Cardiac muscle cell (in vitro differentiated cells and primary cell): ENCODE data around the gene NECAB3. TPM values are rescaled to one million over a fixed set of nuclear protein-coding genes. Genes with fewer than 3 reads are reported as not detected.

ENCODE experiments used
- DNase-seq, 2 donors: peaks; one replicate each; pipeline versions ENCODE4 v3.0.0 to v3.0.0-alpha.2; 2010 to 2017; ENCODE audit warnings: low read depth in 1 of 2, low spot score in 1 of 2
- H3K27ac ChIP-seq: fragments of 200-600 bp; sonication (generic); 2 replicates; pipeline ENCODE4 v1.5.1; 2016
- H3K27me3 ChIP-seq: fragments of 200-600 bp; sonication (generic); 2 replicates; pipeline ENCODE4 v1.6.0; 2016; ENCODE audit warnings: control low read depth
- H3K36me3 ChIP-seq: fragments of 200-600 bp; sonication (generic); 2 replicates; pipeline ENCODE4 v1.5.1; 2016; ENCODE audit warnings: control low read depth
- H3K4me1 ChIP-seq: fragments of 200-600 bp; sonication (generic); 2 replicates; pipeline ENCODE4 v1.8.1; 2017; ENCODE audit warnings: low read depth, mild to moderate bottlenecking, mixed run types
- H3K4me3 ChIP-seq: fragments of 200-600 bp; sonication (generic); 2 replicates; pipeline ENCODE4 v1.5.1; 2016; ENCODE audit warnings: mild to moderate bottlenecking
- H3K9me3 ChIP-seq: fragments of 200-600 bp; sonication (generic); 2 replicates; pipeline ENCODE4 v1.5.1; 2017; ENCODE audit warnings: low read depth, mild to moderate bottlenecking, control low read depth
- polyA plus RNA-seq: library from polyadenylated mRNA; unstranded; fragments of >200 nt; fragmentation: Nextera tagmentation; extraction: Ambion mirVana; gene quantifications from 2 replicates; pipeline ENCODE4 v1.2.1, GENCODE V29; 2016
- total RNA-seq: library from RNA; depleted of rRNA; stranded (reverse); fragments of >200 nt; gene quantifications from 2 replicates; pipeline ENCODE4 v1.2.3, GENCODE V29; 2016
- TF ChIP-seq, protein P1 (sequence below): IDR thresholded peaks from 2 replicates; pipeline ENCODE4 v1.5.1; 2012; ENCODE audit warnings: low read depth, mild to moderate bottlenecking, low read length

NECAB3 gene
- total and polyA plus RNA-seq, 2 experiments from 2014 or later, result 93.1 to 187 TPM

DNA sequence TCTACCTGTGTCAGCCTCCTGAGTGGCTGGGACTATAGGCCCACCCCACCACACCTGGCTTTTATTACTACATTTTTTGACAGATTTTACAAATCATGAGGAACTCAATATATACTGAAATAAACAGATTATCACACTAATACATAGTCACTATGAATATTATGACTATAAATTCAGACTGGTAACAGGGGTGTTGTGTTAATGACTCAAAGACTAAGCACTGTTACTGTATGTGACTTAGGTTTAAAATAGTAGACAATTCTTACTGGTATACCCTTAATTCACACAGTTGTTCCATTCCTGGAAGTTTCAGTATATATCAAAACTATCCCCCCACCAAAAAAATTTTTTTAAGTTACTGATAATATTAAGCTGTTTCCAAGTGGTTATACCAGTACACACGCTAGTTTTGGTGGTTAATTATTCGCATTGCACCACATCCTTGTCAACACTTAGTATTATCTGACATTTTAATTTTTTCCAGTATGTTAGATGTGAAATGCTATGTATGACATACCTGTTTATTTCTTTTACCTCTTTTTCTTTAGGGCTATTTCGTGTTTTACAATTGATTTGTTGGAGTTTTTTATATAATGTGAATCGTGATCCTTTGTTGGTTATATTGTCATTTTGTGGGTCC lies 46.5 kb downstream of the NECAB3 start:
- H3K27ac ChIP-seq, result no peak overlapping the region
- TF ChIP-seq, protein P1, sequence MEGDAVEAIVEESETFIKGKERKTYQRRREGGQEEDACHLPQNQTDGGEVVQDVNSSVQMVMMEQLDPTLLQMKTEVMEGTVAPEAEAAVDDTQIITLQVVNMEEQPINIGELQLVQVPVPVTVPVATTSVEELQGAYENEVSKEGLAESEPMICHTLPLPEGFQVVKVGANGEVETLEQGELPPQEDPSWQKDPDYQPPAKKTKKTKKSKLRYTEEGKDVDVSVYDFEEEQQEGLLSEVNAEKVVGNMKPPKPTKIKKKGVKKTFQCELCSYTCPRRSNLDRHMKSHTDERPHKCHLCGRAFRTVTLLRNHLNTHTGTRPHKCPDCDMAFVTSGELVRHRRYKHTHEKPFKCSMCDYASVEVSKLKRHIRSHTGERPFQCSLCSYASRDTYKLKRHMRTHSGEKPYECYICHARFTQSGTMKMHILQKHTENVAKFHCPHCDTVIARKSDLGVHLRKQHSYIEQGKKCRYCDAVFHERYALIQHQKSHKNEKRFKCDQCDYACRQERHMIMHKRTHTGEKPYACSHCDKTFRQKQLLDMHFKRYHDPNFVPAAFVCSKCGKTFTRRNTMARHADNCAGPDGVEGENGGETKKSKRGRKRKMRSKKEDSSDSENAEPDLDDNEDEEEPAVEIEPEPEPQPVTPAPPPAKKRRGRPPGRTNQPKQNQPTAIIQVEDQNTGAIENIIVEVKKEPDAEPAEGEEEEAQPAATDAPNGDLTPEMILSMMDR, result no peak
- H3K27me3 ChIP-seq, result no peaks in the 10 kb centered on the region
- no peak for DNase-seq
- no peaks in the 10 kb centered on the region for H3K9me3 ChIP-seq
- H3K4me1 ChIP-seq, result no peaks in the 10 kb centered on the region
- H3K4me3 ChIP-seq, result no peak overlapping the region
- peaks cover 70% of the 10 kb centered on the region for H3K36me3 ChIP-seq

DNA sequence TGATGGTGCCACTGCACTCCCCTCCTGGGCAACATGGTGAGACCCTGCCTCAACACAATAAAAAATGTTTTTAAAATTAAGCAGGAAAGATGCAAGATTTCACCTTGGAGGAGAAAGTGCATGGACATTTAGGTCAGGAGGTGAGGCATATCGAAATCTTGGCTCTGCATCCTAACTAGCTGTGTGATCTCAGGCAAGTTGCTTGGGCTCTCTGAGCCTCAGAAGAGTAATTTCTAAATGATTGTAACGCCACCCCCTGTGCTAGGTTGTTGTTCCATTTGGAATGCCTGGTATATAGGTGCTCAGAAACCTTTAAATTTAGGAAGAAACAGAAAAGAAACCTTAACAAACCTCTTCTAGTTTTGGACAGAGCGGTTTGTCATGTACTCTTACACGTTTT lies 48.0 kb downstream of the NECAB3 start:
- H3K36me3 ChIP-seq, result peaks cover 62% of the 10 kb centered on the region
- H3K4me1 ChIP-seq, result no peaks in the 10 kb centered on the region
- H3K27ac ChIP-seq, result no peak overlapping the region
- no peaks in the 10 kb centered on the region for H3K9me3 ChIP-seq
- no peaks in the 10 kb centered on the region for H3K27me3 ChIP-seq
- no peak overlapping the region for H3K4me3 ChIP-seq
- no peak for DNase-seq
- TF ChIP-seq, protein P1, result no peak

DNA sequence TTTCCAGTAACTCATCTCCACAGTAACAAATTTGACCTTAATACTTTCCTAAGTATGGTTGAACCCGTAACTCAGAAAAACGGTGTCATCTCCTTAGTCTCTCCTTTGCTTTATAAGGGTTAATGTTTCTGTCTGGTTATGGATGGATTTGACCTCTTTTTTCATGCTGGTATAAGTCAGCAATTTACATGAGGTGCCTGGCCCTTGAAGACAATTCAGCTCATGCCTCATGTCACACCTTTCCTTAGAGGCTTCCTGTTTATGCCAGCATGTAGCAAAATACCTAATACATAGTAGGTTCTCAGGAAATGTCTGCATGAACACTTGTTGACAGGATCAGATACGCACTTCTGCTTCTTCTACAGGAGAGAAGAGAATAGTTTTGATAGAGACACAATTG lies 49.8 kb downstream of the NECAB3 start:
- peaks cover 55% of the 10 kb centered on the region for H3K36me3 ChIP-seq
- no peaks in the 10 kb centered on the region for H3K4me1 ChIP-seq
- H3K4me3 ChIP-seq, result no peak overlapping the region
- DNase-seq, result no peak
- H3K9me3 ChIP-seq, result no peaks in the 10 kb centered on the region
- TF ChIP-seq, protein P1, result no peak
- H3K27me3 ChIP-seq, result no peaks in the 10 kb centered on the region
- no peak overlapping the region for H3K27ac ChIP-seq

DNA sequence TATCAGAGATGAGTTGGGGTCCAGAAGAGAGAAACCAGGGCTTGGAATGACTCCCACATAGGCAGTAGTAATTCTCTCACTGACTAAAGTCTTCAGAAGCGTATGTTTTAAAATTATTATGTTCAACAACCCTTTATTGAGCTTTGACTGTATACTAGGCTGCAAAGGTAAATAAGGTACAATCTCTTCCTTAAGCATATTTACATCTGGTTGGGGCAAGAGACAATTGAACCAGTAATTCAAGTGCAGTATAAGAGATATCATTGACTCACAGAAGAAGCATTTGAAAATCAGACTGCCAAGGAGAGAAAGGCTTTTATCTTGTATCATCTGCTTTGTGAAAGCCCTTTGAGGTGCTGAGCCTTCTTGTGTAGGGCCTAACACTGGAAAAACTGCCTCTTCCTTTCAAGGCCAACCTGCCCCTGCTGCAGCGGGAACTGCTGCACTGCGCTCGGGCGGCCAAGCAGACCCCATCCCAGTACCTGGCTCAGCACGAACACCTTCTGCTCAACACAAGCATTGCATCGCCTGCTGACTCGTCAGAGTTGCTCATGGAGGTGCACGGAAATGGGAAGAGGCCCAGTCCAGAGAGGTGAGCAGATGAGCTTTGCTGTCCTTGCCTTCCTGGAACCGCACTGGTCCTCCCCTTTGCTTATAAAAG lies 51.4 kb downstream of the NECAB3 start:
- H3K4me1 ChIP-seq, result no peaks in the 10 kb centered on the region
- H3K9me3 ChIP-seq, result no peaks in the 10 kb centered on the region
- DNase-seq, result no peak
- TF ChIP-seq, protein P1, result no peak
- H3K27ac ChIP-seq, result no peak overlapping the region
- H3K27me3 ChIP-seq, result no peaks in the 10 kb centered on the region
- no peak overlapping the region for H3K4me3 ChIP-seq
- H3K36me3 ChIP-seq, result peaks cover 40% of the 10 kb centered on the region

DNA sequence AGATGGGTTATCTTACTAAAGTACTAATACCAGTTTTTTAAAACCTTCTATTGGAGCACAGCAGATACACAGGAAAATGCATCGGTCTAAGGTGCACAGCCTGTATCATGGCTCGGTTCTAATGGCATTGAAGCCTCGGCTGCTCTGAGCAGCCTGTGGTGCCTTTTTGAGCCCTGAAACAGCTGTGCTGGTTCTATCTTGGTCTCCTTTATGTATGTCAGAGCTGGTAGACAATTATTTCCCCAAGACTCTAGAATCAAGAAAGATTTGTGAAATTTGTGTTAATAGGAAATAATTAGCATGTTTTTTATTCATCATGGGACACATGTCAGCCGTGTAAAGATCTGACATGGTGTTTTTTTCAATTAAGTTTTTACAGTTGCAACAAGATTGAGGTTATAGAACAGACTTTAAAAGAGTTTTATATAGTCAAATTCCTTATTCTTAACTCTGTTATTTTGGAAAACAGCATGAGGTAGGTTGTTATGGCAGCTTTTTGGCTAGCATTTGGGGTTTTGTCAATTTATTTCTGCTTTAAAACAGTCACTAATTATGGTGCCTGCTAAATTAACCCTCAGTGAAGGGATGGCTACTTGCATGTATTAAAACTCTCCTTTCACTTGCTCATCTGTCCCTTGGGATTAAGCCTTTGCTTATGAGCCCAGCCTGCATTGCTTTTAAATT lies 52.4 kb downstream of the NECAB3 start:
- H3K4me1 ChIP-seq, result no peaks in the 10 kb centered on the region
- peaks cover 35% of the 10 kb centered on the region for H3K36me3 ChIP-seq
- H3K9me3 ChIP-seq, result no peaks in the 10 kb centered on the region
- H3K4me3 ChIP-seq, result no peak overlapping the region
- no peak for DNase-seq
- TF ChIP-seq, protein P1, result no peak
- no peaks in the 10 kb centered on the region for H3K27me3 ChIP-seq
- no peak overlapping the region for H3K27ac ChIP-seq
